K562 (cell line): ENCODE data around the gene IDI2. TPM values are rescaled to one million over a fixed set of nuclear protein-coding genes. Genes with fewer than 3 reads are reported as not detected.

Source experiments
- BCOR ChIP-seq: fragments of 450-650 bp; IDR thresholded peaks from 2 replicates; pipeline ENCODE4 v1.6.1; 2016
- CEBPG ChIP-seq, 3 experiments: fragments of 200-800 bp in 1 of 3; sonication (Bioruptor generic) in 1 of 3; sonication (generic) in 1 of 3; formaldehyde crosslinking in 1 of 3; IDR thresholded peaks in 2 of 3; conservative IDR thresholded peaks in 1 of 3; 2 replicates each; pipeline versions ENCODE4 v1.6.1 to v1.8.0; 2016 to 2022; ENCODE audit warnings: missing compliant biosample characterization in 2 of 3, missing genetic modification characterization in 2 of 3, mild to moderate bottlenecking in 1 of 3, missing genetic modification reagents in 1 of 3
- polyA plus RNA-seq, 8 experiments: library from polyadenylated mRNA; depleted of rRNA in 4 of 8; stranded (reverse) in 5 of 8; unstranded in 3 of 8; fragments of >200 nt; fragmentation: Nextera tagmentation in 2 of 8; fragmentation: Illumina TruSeq in 1 of 8; extraction: Ambion mirVana in 2 of 8; extraction: Trizol in 1 of 8; gene quantifications; 2 replicates each; pipeline versions ENCODE4 v1.2.1 to v1.2.3, GENCODE V29; 2011 to 2014; ENCODE audit warnings: inconsistent platforms in 1 of 8, missing spikeins in 1 of 8
- total RNA-seq, 7 experiments: library from RNA; depleted of rRNA in 6 of 7; stranded (reverse); fragments of >200 nt in 6 of 7; fragmentation: Illumina TruSeq in 2 of 7; extraction: Trizol in 2 of 7; gene quantifications; 2 replicates each; pipeline versions ENCODE4 v1.2.1 to v1.2.3, GENCODE V29; 2011 to 2021; ENCODE audit warnings: low replicate concordance in 1 of 7

Gene IDI2
- total and polyA plus RNA-seq, 9 of the 15 experiments (the other 6 are each of a cell fraction or from before 2014, with no cell fraction given) = not detected

DNA sequence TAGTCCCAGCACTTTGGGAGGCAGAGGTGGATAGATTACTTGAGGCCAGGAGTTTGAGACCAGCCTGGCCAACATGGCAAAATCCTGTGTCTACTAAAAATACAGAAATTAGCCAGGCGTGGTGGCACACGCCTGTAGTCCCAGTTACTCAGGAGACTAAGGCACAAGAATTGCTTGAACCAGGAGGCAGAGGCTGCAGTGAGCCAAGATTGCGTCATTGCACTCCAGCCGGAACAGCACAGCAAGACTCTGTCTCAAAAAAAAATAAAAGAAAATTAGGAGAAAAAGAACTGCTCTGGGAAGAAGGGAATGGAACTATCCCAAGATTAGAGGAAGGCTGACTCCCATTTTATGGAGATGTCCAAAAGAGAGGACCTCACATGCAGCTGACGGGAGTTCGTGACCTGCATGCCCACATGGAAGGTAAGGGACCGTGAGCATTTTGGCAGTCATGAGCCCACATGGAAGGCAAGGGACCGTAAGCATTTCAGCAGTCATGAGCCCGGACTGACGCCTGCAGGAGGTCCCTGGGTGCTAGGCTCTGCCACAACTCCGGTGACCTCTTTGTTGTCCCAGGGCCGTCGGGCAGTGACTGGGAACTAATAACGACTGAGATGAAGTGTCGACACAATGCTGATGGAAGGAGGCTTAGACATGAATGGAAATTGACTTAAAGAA lies 56.0 kb downstream of the IDI2 start (continued):
- TF ChIP-seq CEBPG (CRISPR knock-in tag; IDR thresholded peaks at IDR 0.05) = no peak
- TF ChIP-seq CEBPG (tag; conservative IDR thresholded peaks at IDR 0.05 in 1 of 2, IDR thresholded peaks at IDR 0.05 in 1 of 2) = 0 out of 4 replicates have a peak, but pooled peaks of 1 of the 2 experiments have one; percentile 26
- peak; percentile 23; the same call in 1 of the 2 replicates for TF ChIP-seq BCOR

Other genes starting within 250 kb of the IDI2 start
- 48.4 and 61.7 TPM in 2 replicates for gene LARP4B, start 94.2 kb downstream of the IDI2 start, total RNA-seq (2014; rRNA removed)
- 28.3 and 28.6 TPM in 2 replicates for gene LARP4B, start 94.2 kb downstream of the IDI2 start, total RNA-seq (2014; rRNA removed; fragmentation: Illumina TruSeq; extraction: Trizol)
- 37.3 and 39.0 TPM in 2 replicates for gene LARP4B, start 94.2 kb downstream of the IDI2 start, total RNA-seq (2015; rRNA removed; fragmentation: Illumina TruSeq; extraction: Trizol)
- gene LARP4B, start 94.2 kb downstream of the IDI2 start, total RNA-seq (2021) = 128 and 130 TPM in 2 replicates
- 63.1 and 64.1 TPM in 2 replicates for gene LARP4B, start 94.2 kb downstream of the IDI2 start, polyA plus RNA-seq (2011; rRNA removed)
- 38.5 and 44.0 TPM in 2 replicates for gene LARP4B, start 94.2 kb downstream of the IDI2 start, polyA plus RNA-seq (2014; fragmentation: Illumina TruSeq; extraction: Trizol)
- 10 to 100 TPM; 11.8 to 21.0 TPM for gene LARP4B, start 94.2 kb downstream of the IDI2 start, polyA plus RNA-seq (2014; fragmentation: Nextera tagmentation; extraction: Ambion mirVana)
- 42.6 and 46.6 TPM in 2 replicates for gene LARP4B, start 94.2 kb downstream of the IDI2 start, polyA plus RNA-seq (2014; rRNA removed)
- gene GTPBP4, start 37.4 kb downstream of the IDI2 start, total RNA-seq (2014; rRNA removed) = 139 and 155 TPM in 2 replicates
- gene GTPBP4, start 37.4 kb downstream of the IDI2 start, total RNA-seq (2014; rRNA removed; fragmentation: Illumina TruSeq; extraction: Trizol) = 147 and 176 TPM in 2 replicates
- 119 and 121 TPM in 2 replicates for gene GTPBP4, start 37.4 kb downstream of the IDI2 start, total RNA-seq (2015; rRNA removed; fragmentation: Illumina TruSeq; extraction: Trizol)
- 113 and 128 TPM in 2 replicates for gene GTPBP4, start 37.4 kb downstream of the IDI2 start, total RNA-seq (2021)
- gene GTPBP4, start 37.4 kb downstream of the IDI2 start, polyA plus RNA-seq (2011; rRNA removed) = 63.2 and 79.0 TPM in 2 replicates
- 102 and 118 TPM in 2 replicates for gene GTPBP4, start 37.4 kb downstream of the IDI2 start, polyA plus RNA-seq (2014; fragmentation: Illumina TruSeq; extraction: Trizol)
- 100 to 1,000 TPM in 1 of 2 experiments, 10 to 100 TPM in 1; 88.2 to 128 TPM for gene GTPBP4, start 37.4 kb downstream of the IDI2 start, polyA plus RNA-seq (2014; fragmentation: Nextera tagmentation; extraction: Ambion mirVana)
- 135 TPM in 2 replicates for gene GTPBP4, start 37.4 kb downstream of the IDI2 start, polyA plus RNA-seq (2014; rRNA removed)
- 75.0 and 75.7 TPM in 2 replicates for gene IDI1, start 23.3 kb upstream of the IDI2 start, total RNA-seq (2014; rRNA removed)
- 143 and 163 TPM in 2 replicates for gene IDI1, start 23.3 kb upstream of the IDI2 start, total RNA-seq (2014; rRNA removed; fragmentation: Illumina TruSeq; extraction: Trizol)
- gene IDI1, start 23.3 kb upstream of the IDI2 start, total RNA-seq (2015; rRNA removed; fragmentation: Illumina TruSeq; extraction: Trizol) = 78.5 and 87.8 TPM in 2 replicates
- gene IDI1, start 23.3 kb upstream of the IDI2 start, total RNA-seq (2021) = 70.0 and 75.6 TPM in 2 replicates
- gene IDI1, start 23.3 kb upstream of the IDI2 start, polyA plus RNA-seq (2011; rRNA removed) = 225 and 265 TPM in 2 replicates
- 95.6 and 119 TPM in 2 replicates for gene IDI1, start 23.3 kb upstream of the IDI2 start, polyA plus RNA-seq (2014; fragmentation: Illumina TruSeq; extraction: Trizol)
- gene IDI1, start 23.3 kb upstream of the IDI2 start, polyA plus RNA-seq (2014; fragmentation: Nextera tagmentation; extraction: Ambion mirVana) = 100 to 1,000 TPM; 167 to 189 TPM
- 114 and 118 TPM in 2 replicates for gene IDI1, start 23.3 kb upstream of the IDI2 start, polyA plus RNA-seq (2014; rRNA removed)
- 6.7 and 7.8 TPM in 2 replicates for gene WDR37, start 30.5 kb upstream of the IDI2 start, total RNA-seq (2014; rRNA removed)
- gene WDR37, start 30.5 kb upstream of the IDI2 start, total RNA-seq (2014; rRNA removed; fragmentation: Illumina TruSeq; extraction: Trizol) = 5.6 and 5.9 TPM in 2 replicates
- 7.2 and 7.5 TPM in 2 replicates for gene WDR37, start 30.5 kb upstream of the IDI2 start, total RNA-seq (2015; rRNA removed; fragmentation: Illumina TruSeq; extraction: Trizol)
- 10.0 and 11.1 TPM in 2 replicates for gene WDR37, start 30.5 kb upstream of the IDI2 start, total RNA-seq (2021)
- gene WDR37, start 30.5 kb upstream of the IDI2 start, polyA plus RNA-seq (2011; rRNA removed) = 11.6 and 15.6 TPM in 2 replicates
- gene WDR37, start 30.5 kb upstream of the IDI2 start, polyA plus RNA-seq (2014; fragmentation: Illumina TruSeq; extraction: Trizol) = 6.7 and 6.9 TPM in 2 replicates
- 1 to 10 TPM; 2.3 TPM for gene WDR37, start 30.5 kb upstream of the IDI2 start, polyA plus RNA-seq (2014; fragmentation: Nextera tagmentation; extraction: Ambion mirVana)
- 5.5 and 7.1 TPM in 2 replicates for gene WDR37, start 30.5 kb upstream of the IDI2 start, polyA plus RNA-seq (2014; rRNA removed)